Measurements from ENCODE around the gene NGRN.
"Not testable (repeated sequence)": the region's sequence is repeated elsewhere in the genome, so short reads cannot be mapped to it uniquely, and the experiment has no call there.

Gene NGRN

GRCh38 chr15:90300988-90301706 is 35.7 kb downstream of the NGRN start:
- Histone ChIP-seq H3K4me3 (no peak overlapping the region), H3K4me1 (peaks cover 0 to 90% (median 30%) of the 10 kb centered on the region in 4 donors)
- peak; percentile 57 to 90 for DNase-seq

GRCh38 chr15:90301707-90302300 is 36.3 kb downstream of the NGRN start:
- no peak overlapping the region for H3K4me3 ChIP-seq
- H3K9me3 ChIP-seq, result no peaks in the 10 kb centered on the region
- H3K27ac ChIP-seq, result peak overlapping the region; percentile 81 to 87
- no peak for TF ChIP-seq CTCF (IDR thresholded peaks at IDR 0.05)
- DNase-seq, result peak in 1 of 2 donors; percentile 62
- H3K4me1 ChIP-seq, result peaks cover 0 to 90% (median 35%) of the 10 kb centered on the region in 4 donors
- intact Hi-C loops (cut with DNase I; ENCODE audit: low total_unique reads), result no loop called here
- no peaks in the 10 kb centered on the region for H3K27me3 ChIP-seq
- no peaks in the 10 kb centered on the region for H3K36me3 ChIP-seq

More at GRCh38 chr15:90300988-90301706, 35.7 kb downstream of the NGRN start:
- no peaks in the 10 kb centered on the region for H3K27me3 ChIP-seq
- intact Hi-C loops (cut with DNase I; ENCODE audit: low total_unique reads), result no loop called here
- H3K9me3 ChIP-seq, result no peaks in the 10 kb centered on the region
- TF ChIP-seq CTCF (IDR thresholded peaks at IDR 0.05), result peak; percentile 80 to 84
- peak overlapping the region; percentile 81 to 87 for H3K27ac ChIP-seq
- no peaks in the 10 kb centered on the region for H3K36me3 ChIP-seq

GRCh38 chr15:90305355-90305754 is 39.9 kb downstream of the NGRN start:
- H3K27me3 ChIP-seq; intact Hi-C loops (cut with DNase I; ENCODE audit: low total_unique reads); H3K36me3 ChIP-seq; DNase-seq; H3K4me3 ChIP-seq; H3K9me3 ChIP-seq: not testable (repeated sequence)
- peaks cover 0 to 76% (median 33%) of the 10 kb centered on the region in 4 donors for H3K4me1 ChIP-seq
- peak overlapping the region; percentile 63 to 87 for H3K27ac ChIP-seq

- H3K4me3 ChIP-seq, result no peak overlapping the region
- no peak for TF ChIP-seq CTCF (IDR thresholded peaks at IDR 0.05)
- H3K36me3 ChIP-seq, result no peaks in the 10 kb centered on the region
- no peak for DNase-seq
- no peaks in the 10 kb centered on the region for H3K9me3 ChIP-seq
- no peaks in the 10 kb centered on the region for H3K27me3 ChIP-seq
- intact Hi-C loops (cut with DNase I; ENCODE audit: low total_unique reads), result no loop called here
- H3K27ac ChIP-seq, result peak overlapping the region; percentile 63 to 87
- H3K4me1 ChIP-seq, result peaks cover 0 to 70% (median 28%) of the 10 kb centered on the region in 4 donors
These were observed 40.5 kb downstream of the NGRN start for GRCh38 chr15:90305932-90306331.

GRCh38 chr15:90306560-90306959 is 41.1 kb downstream of the NGRN start:
- peaks cover 0 to 64% (median 22%) of the 10 kb centered on the region in 4 donors for H3K4me1 ChIP-seq
- H3K27me3 ChIP-seq, result no peaks in the 10 kb centered on the region
- no peak for TF ChIP-seq CTCF (IDR thresholded peaks at IDR 0.05)
- H3K36me3 ChIP-seq, result no peaks in the 10 kb centered on the region
- peak overlapping the region; percentile 63 to 87 for H3K27ac ChIP-seq
- H3K4me3 ChIP-seq, result no peak overlapping the region
- no peak for DNase-seq
- H3K9me3 ChIP-seq, result no peaks in the 10 kb centered on the region
- intact Hi-C loops (cut with DNase I; ENCODE audit: low total_unique reads), result no loop called here

- H3K36me3 ChIP-seq, result no peaks in the 10 kb centered on the region
- no peaks in the 10 kb centered on the region for H3K27me3 ChIP-seq
- no peaks in the 10 kb centered on the region for H3K9me3 ChIP-seq
- intact Hi-C loops (cut with DNase I; ENCODE audit: low total_unique reads), result no loop called here
- no peak for DNase-seq
- H3K27ac ChIP-seq, result peak overlapping the region; percentile 63 to 87
- peaks cover 0 to 59% (median 13%) of the 10 kb centered on the region in 4 donors for H3K4me1 ChIP-seq
- no peak for TF ChIP-seq CTCF (IDR thresholded peaks at IDR 0.05)
- H3K4me3 ChIP-seq, result no peak overlapping the region
These were observed 42.2 kb downstream of the NGRN start for GRCh38 chr15:90307661-90308060.
